HEK293T (cell line): ENCODE data around the gene BHLHE23.

ENCODE experiments used
- BHLHE40 ChIP-seq: fragments of 450-650 bp; IDR thresholded peaks from 2 replicates; pipeline ENCODE4 v1.6.1; 2016; ENCODE audit warnings: mild to moderate bottlenecking, moderate library complexity, borderline replicate concordance
- FOXM1 ChIP-seq: fragments of 450-650 bp; IDR thresholded peaks from 2 replicates; pipeline ENCODE4 v1.6.1; 2017; ENCODE audit warnings: mild to moderate bottlenecking, borderline replicate concordance
- L3MBTL2 ChIP-seq: fragments of 450-650 bp; conservative IDR thresholded peaks from 2 replicates; pipeline ENCODE4 v1.6.1; 2016; ENCODE audit warnings: mild to moderate bottlenecking
- SP1 ChIP-seq: fragments of 450-650 bp; IDR thresholded peaks from 2 replicates; pipeline ENCODE4 v1.6.1; 2017
- ZNF384 ChIP-seq: fragments of 450-650 bp; IDR thresholded peaks from 2 replicates; pipeline ENCODE4 v1.6.1; 2016

DNA sequence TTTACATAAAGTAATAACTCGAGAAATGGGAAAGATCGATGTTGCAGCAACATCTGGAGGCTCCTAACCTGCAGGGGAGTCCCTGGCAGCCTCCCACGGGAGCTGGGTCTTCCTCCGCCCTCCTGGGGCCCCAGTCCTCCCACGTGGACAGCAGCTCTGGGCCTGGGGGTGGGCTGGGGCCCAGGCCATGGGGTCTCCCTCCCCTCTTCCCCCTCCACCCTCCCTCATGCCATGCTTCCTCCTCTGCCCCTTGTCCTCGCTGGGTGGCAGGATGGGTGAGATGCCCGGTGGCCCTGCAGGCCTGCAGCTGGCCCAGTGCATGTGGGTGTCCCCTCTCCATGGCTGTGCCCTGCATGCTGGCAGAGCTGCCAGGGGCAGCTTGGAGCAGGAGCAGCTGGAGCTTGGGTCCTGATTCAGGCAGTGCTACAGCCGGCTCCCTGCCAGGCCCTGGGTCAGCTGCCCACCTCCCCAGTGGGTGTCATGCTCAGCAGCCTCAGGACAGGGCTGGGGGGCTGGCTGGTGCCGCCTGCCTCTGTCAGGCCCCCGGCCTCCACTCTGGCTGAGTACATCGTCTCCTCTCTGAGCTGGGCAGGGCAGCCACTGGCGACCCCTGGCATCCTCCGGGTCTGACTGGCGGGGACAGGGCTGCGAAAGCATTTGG is 48.9 kb upstream of the BHLHE23 start:
- TF ChIP-seq ZNF384 (no peak), SP1 (no peak), BHLHE40 (no peak), L3MBTL2 (no peak), FOXM1 (no peak)
